B cell (primary cell): ENCODE data around the gene SYNPR. TPM values are rescaled to one million over a fixed set of nuclear protein-coding genes. Genes with fewer than 3 reads are reported as not detected.

Experiments
- ATAC-seq: fragments of 200-7000 bp; cut with Tn5 transposase; one replicate; pipeline ENCODE4 v1.10.0; 2021; ENCODE audit warnings: low read depth, mild to moderate bottlenecking, moderate number of reproducible peaks, moderate library complexity
- CTCF ChIA-PET: fragments of 350-600 bp; sonication (Branson Sonifier 250); formaldehyde crosslinking; loops from one replicate; lab custom pipeline; 2021; ENCODE audit warnings: antibody characterized with exemption, inconsistent platforms; lab: Charles Lee
- POLR2A ChIA-PET: fragments of 350-600 bp; sonication (Branson Sonifier 250); formaldehyde crosslinking; loops from one replicate; lab custom pipeline; 2021; ENCODE audit warnings: antibody characterized with exemption; lab: Charles Lee
- DNase-seq: peaks from one replicate; pipeline ENCODE4 v3.0.0; 2013
- H2AFZ ChIP-seq: 2 replicates; pipeline ENCODE4 v1.6.1; 2012; ENCODE audit warnings: mild to moderate bottlenecking, low read depth, low read length; ENCODE audit not compliant: insufficient read depth, poor library complexity, severe bottlenecking
- H3K27ac ChIP-seq, 2 donors: 1 replicate in 1 of 2; 2 replicates in 1 of 2; pipeline ENCODE4 v1.5.1; 2012 to 2013; ENCODE audit warnings: low read length in 2 of 2, mild to moderate bottlenecking in 2 of 2, moderate library complexity in 1 of 2
- H3K27me3 ChIP-seq, 4 experiments: fragments of 200-600 bp in 1 of 4; sonication (generic) in 1 of 4; replicated peaks in 1 of 4; 1 replicate in 2 of 4; 2 replicates in 2 of 4; pipeline versions ENCODE4 v1.6.1 to v1.7.0; 2013 to 2016; ENCODE audit warnings: low read length in 3 of 4, mild to moderate bottlenecking in 2 of 4, mixed read lengths in 1 of 4, moderate library complexity in 1 of 4; ENCODE audit not compliant: insufficient read depth in 4 of 4, control insufficient read depth in 3 of 4; ENCODE audit errors: control extremely low read depth in 1 of 4
- H3K36me3 ChIP-seq, 2 experiments: replicated peaks in 1 of 2; 1 replicate in 1 of 2; 2 replicates in 1 of 2; pipeline versions ENCODE4 v1.6.1 to v1.7.1; 2013; ENCODE audit warnings: low read length in 1 of 2; ENCODE audit not compliant: insufficient read depth in 2 of 2, control insufficient read depth in 1 of 2; ENCODE audit errors: control extremely low read depth in 1 of 2, extremely low read depth in 1 of 2
- H3K4me1 ChIP-seq, 2 donors: fragments of 200-600 bp in 1 of 2; sonication (generic) in 1 of 2; 1 replicate in 1 of 2; 2 replicates in 1 of 2; pipeline versions ENCODE4 v1.5.1 to v1.6.1; 2013 to 2017; ENCODE audit warnings: low read length in 2 of 2; ENCODE audit not compliant: control insufficient read depth in 2 of 2, insufficient read depth in 2 of 2
- H3K4me2 ChIP-seq: replicated peaks from 2 replicates; pipeline ENCODE3; 2012; ENCODE audit warnings: mild to moderate bottlenecking, low read depth, low read length; ENCODE audit not compliant: poor library complexity, severe bottlenecking
- H3K4me3 ChIP-seq, 5 experiments: fragments of 200-600 bp in 1 of 5; sonication (generic) in 1 of 5; 1 replicate in 3 of 5; 2 replicates in 2 of 5; pipeline versions ENCODE4 v1.5.1 to v1.7.0; 2011 to 2016; ENCODE audit warnings: low read length in 4 of 5, mild to moderate bottlenecking in 4 of 5, low read depth in 2 of 5, control low read depth in 1 of 5, moderate library complexity in 1 of 5; ENCODE audit not compliant: insufficient read depth in 1 of 5; ENCODE audit errors: control extremely low read depth in 1 of 5, extremely low read depth in 1 of 5
- H3K79me2 ChIP-seq: fragments of 200-600 bp; sonication (generic); one replicate; pipeline ENCODE4 v1.6.0; 2016; ENCODE audit warnings: low read length; ENCODE audit not compliant: control insufficient read depth, insufficient read depth
- H3K9ac ChIP-seq: fragments of 200-600 bp; sonication (generic); 2 replicates; pipeline ENCODE4 v1.6.1; 2017; ENCODE audit warnings: mild to moderate bottlenecking, low read length, moderate library complexity
- H3K9me3 ChIP-seq, 3 donors: one replicate each; pipeline versions ENCODE4 v1.6.1 to v1.7.1; 2013; ENCODE audit warnings: low read length in 2 of 3; ENCODE audit not compliant: control insufficient read depth in 2 of 3, insufficient read depth in 1 of 3; ENCODE audit errors: control extremely low read depth in 1 of 3
- H4K20me1 ChIP-seq: 2 replicates; pipeline ENCODE4 v1.6.0; 2012; ENCODE audit warnings: mild to moderate bottlenecking, low read length; ENCODE audit not compliant: insufficient read depth, control insufficient read depth, poor library complexity, severe bottlenecking
- H3K27ac Mint-ChIP-seq: one replicate; pipeline ENCODE4 v1.8.0; 2021; ENCODE audit warnings: mixed read lengths
- H3K27me3 Mint-ChIP-seq: one replicate; pipeline ENCODE4 v1.8.0; 2021; ENCODE audit warnings: mixed read lengths
- H3K4me1 Mint-ChIP-seq: one replicate; pipeline ENCODE4 v1.8.0; 2021; ENCODE audit warnings: mixed read lengths
- H3K4me3 Mint-ChIP-seq: one replicate; pipeline ENCODE4 v1.8.0; 2021; ENCODE audit warnings: mixed read lengths
- H3K9me3 Mint-ChIP-seq: one replicate; pipeline ENCODE4 v1.8.0; 2022; ENCODE audit warnings: mixed read lengths; ENCODE audit not compliant: insufficient read depth
- EZH2 ChIP-seq: IDR thresholded peaks from 2 replicates; pipeline ENCODE4 v1.6.1; 2012; ENCODE audit warnings: borderline replicate concordance, low read depth, mild to moderate bottlenecking, moderate library complexity, low read length; ENCODE audit not compliant: insufficient read depth, poor library complexity, severe bottlenecking
- WGBS: methylation state at CpG from one replicate; pipeline ENCODE4 v1.1.5; 2013; ENCODE audit warnings: missing lambda C conversion rate; ENCODE audit not compliant: insufficient coverage; 5-methylcytosine and 5-hydroxymethylcytosine counted together
- intact Hi-C: fragments of 100-400 bp; cut with micrococcal nuclease; formaldehyde crosslinking; loops from one replicate; pipeline ENCODE4 v1.10.0; 2022
- polyA plus RNA-seq: library from polyadenylated mRNA; depleted of rRNA; stranded (reverse); fragments of >200 nt; gene quantifications from 2 replicates; pipeline ENCODE4 v1.2.3, GENCODE V29; 2012
- total RNA-seq, 2 donors: library from RNA; stranded (reverse); fragments of 120-200 nt in 1 of 2; gene quantifications; 1 replicate in 1 of 2; 2 replicates in 1 of 2; pipeline versions ENCODE4 v1.2.3 to v1.2.4, GENCODE V29; 2013 to 2022
- TF ChIP-seq, protein P1 (sequence below): fragments of 200-600 bp; IDR thresholded peaks from one replicate; pipeline ENCODE4 v1.8.0; 2022; ENCODE audit warnings: antibody characterized with exemption, mild to moderate bottlenecking

SYNPR gene
- total and polyA plus RNA-seq, 2 donors (not counting 1 experiment from before 2014, with no cell fraction given) = not detected

DNA sequence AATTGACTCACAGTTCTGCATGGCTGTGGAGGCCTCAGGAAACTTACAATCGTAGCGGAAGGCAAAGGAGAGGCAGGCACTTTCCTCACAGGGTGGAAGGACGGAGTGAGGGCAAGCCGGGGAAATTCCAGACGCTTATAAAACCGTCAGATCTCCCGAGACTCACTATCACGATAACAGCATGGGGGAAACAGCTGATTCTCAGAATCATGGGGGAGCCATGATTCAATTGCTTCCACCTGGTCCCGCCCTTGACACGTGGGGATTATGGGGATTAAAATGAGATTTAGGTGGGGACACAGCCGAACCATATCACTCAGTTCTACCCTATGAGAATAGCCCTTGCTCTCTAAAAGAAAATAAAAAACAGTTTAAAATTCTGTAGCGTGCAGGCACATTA, 13.4 kb upstream of the SYNPR start:
- H3K27ac Mint-ChIP-seq = no peak overlapping the region
- CTCF ChIA-PET = no interaction called here
- ATAC-seq (no peak), DNase-seq (no peak)
- H3K9me3 Mint-ChIP-seq = peaks cover under 1% of the 10 kb centered on the region
- H3K4me1 ChIP-seq = no peaks in the 10 kb centered on the region
- WGBS = 67% methylated on average over 6 of the region's 12 CpGs
- TF ChIP-seq, protein P1, sequence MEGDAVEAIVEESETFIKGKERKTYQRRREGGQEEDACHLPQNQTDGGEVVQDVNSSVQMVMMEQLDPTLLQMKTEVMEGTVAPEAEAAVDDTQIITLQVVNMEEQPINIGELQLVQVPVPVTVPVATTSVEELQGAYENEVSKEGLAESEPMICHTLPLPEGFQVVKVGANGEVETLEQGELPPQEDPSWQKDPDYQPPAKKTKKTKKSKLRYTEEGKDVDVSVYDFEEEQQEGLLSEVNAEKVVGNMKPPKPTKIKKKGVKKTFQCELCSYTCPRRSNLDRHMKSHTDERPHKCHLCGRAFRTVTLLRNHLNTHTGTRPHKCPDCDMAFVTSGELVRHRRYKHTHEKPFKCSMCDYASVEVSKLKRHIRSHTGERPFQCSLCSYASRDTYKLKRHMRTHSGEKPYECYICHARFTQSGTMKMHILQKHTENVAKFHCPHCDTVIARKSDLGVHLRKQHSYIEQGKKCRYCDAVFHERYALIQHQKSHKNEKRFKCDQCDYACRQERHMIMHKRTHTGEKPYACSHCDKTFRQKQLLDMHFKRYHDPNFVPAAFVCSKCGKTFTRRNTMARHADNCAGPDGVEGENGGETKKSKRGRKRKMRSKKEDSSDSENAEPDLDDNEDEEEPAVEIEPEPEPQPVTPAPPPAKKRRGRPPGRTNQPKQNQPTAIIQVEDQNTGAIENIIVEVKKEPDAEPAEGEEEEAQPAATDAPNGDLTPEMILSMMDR = no peak
- no peak for TF ChIP-seq EZH2
- no peak overlapping the region for H3K4me3 ChIP-seq
- no peaks in the 10 kb centered on the region for H4K20me1 ChIP-seq
- peaks cover 0 to 7% (median 0%) of the 10 kb centered on the region in 3 donors for H3K9me3 ChIP-seq
- POLR2A ChIA-PET = no interaction called here
- H3K27me3 Mint-ChIP-seq = no peaks in the 10 kb centered on the region
- no peak overlapping the region for H3K4me3 Mint-ChIP-seq
- H3K4me2 ChIP-seq = no peak overlapping the region
- H3K27me3 ChIP-seq = no peaks in the 10 kb centered on the region
- H3K79me2 ChIP-seq = no peaks in the 10 kb centered on the region
- H3K27ac ChIP-seq = no peak overlapping the region
- H3K9ac ChIP-seq = no peak overlapping the region
- no peak overlapping the region for H2AFZ ChIP-seq
- intact Hi-C loops = no loop called here
- no peaks in the 10 kb centered on the region for H3K4me1 Mint-ChIP-seq
- H3K36me3 ChIP-seq = no peaks in the 10 kb centered on the region

DNA sequence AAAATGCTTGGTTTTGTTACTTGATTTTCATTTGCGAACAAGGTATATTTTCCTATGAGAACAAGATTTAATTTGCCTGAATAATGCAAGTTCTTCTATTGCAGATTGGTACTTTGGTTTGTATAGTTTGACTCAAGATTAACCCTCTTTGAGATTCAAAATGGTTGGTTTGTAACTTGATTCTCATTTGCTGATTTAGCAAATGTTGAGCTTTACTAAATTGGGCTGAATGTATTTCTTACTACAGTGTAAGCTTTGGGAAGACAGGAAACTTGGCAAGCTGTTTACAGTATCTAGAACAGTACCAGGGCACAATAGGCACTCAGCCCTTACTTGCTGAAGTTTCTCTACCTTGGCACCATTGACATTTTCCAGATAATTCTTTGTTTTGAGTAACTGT, 3.7 kb upstream of the SYNPR start:
- no peak overlapping the region for H3K4me2 ChIP-seq
- no peak overlapping the region for H3K9ac ChIP-seq
- no peaks in the 10 kb centered on the region for H3K9me3 Mint-ChIP-seq
- intact Hi-C loops = no loop called here
- no peak overlapping the region for H3K4me3 Mint-ChIP-seq
- H4K20me1 ChIP-seq = no peaks in the 10 kb centered on the region
- ChIA-PET POLR2A (no interaction called here), CTCF (no interaction called here)
- TF ChIP-seq, protein P1 = no peak
- TF ChIP-seq EZH2 = no peak
- H3K4me3 ChIP-seq = no peak overlapping the region
- no peaks in the 10 kb centered on the region for H3K79me2 ChIP-seq
- peaks cover 0 to 25% (median 0%) of the 10 kb centered on the region in 4 experiments for H3K27me3 ChIP-seq
- DNase-seq = no peak
- peaks cover 32% of the 10 kb centered on the region for H3K27me3 Mint-ChIP-seq
- no peaks in the 10 kb centered on the region for H3K4me1 Mint-ChIP-seq
- ATAC-seq = no peak
- 60% methylated on average over 1 of the region's 1 CpG for WGBS
- H3K4me1 ChIP-seq = no peaks in the 10 kb centered on the region
- H3K27ac ChIP-seq = no peak overlapping the region
- peaks cover 0 to 14% (median 0%) of the 10 kb centered on the region in 3 donors for H3K9me3 ChIP-seq
- no peak overlapping the region for H2AFZ ChIP-seq
- no peaks in the 10 kb centered on the region for H3K36me3 ChIP-seq
- H3K27ac Mint-ChIP-seq = no peak overlapping the region
